Smooth muscle cell (in vitro differentiated cells): ENCODE data around the gene RPN1. TPM values are rescaled to one million over a fixed set of nuclear protein-coding genes. Genes with fewer than 3 reads are reported as not detected.

Experiments
- DNase-seq: peaks from one replicate; lab custom pipeline; 2025; ENCODE audit not compliant: unreplicated experiment; lab: John Stamatoyannopoulos, UW
- H2AFZ ChIP-seq: fragments of 200-600 bp; sonication (generic); 2 replicates; pipeline ENCODE4 v1.6.0; 2016; ENCODE audit warnings: antibody characterized with exemption, low read depth, mild to moderate bottlenecking
- H3F3A ChIP-seq: fragments of 200-600 bp; sonication (generic); 2 replicates; pipeline ENCODE4 v1.6.0; 2017; ENCODE audit warnings: antibody characterized with exemption, low read depth
- H3K27ac ChIP-seq: fragments of 200-600 bp; sonication (generic); 2 replicates; pipeline ENCODE4 v1.5.1; 2016; ENCODE audit warnings: low read depth, mild to moderate bottlenecking
- H3K27me3 ChIP-seq: fragments of 200-600 bp; sonication (generic); 2 replicates; pipeline ENCODE4 v1.6.1; 2016; ENCODE audit warnings: low read depth, mild to moderate bottlenecking
- H3K36me3 ChIP-seq: fragments of 200-600 bp; sonication (generic); 2 replicates; pipeline ENCODE4 v1.5.1; 2016; ENCODE audit warnings: low read depth
- H3K4me1 ChIP-seq: fragments of 200-600 bp; sonication (generic); 2 replicates; pipeline ENCODE4 v1.5.1; 2016; ENCODE audit warnings: low read depth
- H3K4me2 ChIP-seq: fragments of 200-600 bp; sonication (generic); 2 replicates; pipeline ENCODE4 v1.6.0; 2016; ENCODE audit warnings: mild to moderate bottlenecking
- H3K4me3 ChIP-seq: fragments of 200-600 bp; sonication (generic); 2 replicates; pipeline ENCODE4 v1.5.1; 2016; ENCODE audit warnings: mild to moderate bottlenecking
- H3K79me2 ChIP-seq: fragments of 200-600 bp; sonication (generic); 2 replicates; pipeline ENCODE4 v1.6.0; 2016; ENCODE audit warnings: low read depth, mild to moderate bottlenecking
- H3K9ac ChIP-seq: fragments of 200-600 bp; sonication (generic); 2 replicates; pipeline ENCODE4 v1.6.0; 2016; ENCODE audit warnings: low read depth
- H3K9me3 ChIP-seq: fragments of 200-600 bp; sonication (generic); replicated peaks from 2 replicates; pipeline ENCODE4 v1.5.1; 2016; ENCODE audit warnings: low read depth
- H4K20me1 ChIP-seq: fragments of 200-600 bp; sonication (generic); 2 replicates; pipeline ENCODE4 v1.6.0; 2016; ENCODE audit warnings: low read depth
- CTCF ChIP-seq: fragments of 200-600 bp; sonication (generic); IDR thresholded peaks from 2 replicates; pipeline ENCODE4 v1.5.1; 2017; ENCODE audit warnings: borderline replicate concordance, mild to moderate bottlenecking, antibody characterized with exemption; ENCODE audit not compliant: insufficient read depth, poor library complexity, severe bottlenecking
- WGBS: methylation state at CpG from one replicate; pipeline ENCODE4 v1.1.7; 2016; ENCODE audit warnings: low lambda C conversion rate; 5-methylcytosine and 5-hydroxymethylcytosine counted together
- polyA plus RNA-seq: library from polyadenylated mRNA; unstranded; fragments of >200 nt; fragmentation: Nextera tagmentation; extraction: Ambion mirVana; gene quantifications from 2 replicates; pipeline ENCODE4 v1.2.1, GENCODE V29; 2016
- total RNA-seq: library from RNA; depleted of rRNA; stranded (reverse); fragments of >200 nt; gene quantifications from 2 replicates; pipeline ENCODE4 v1.2.3, GENCODE V29; 2014

The RPN1 gene
- total and polyA plus RNA-seq, 2 experiments from 2014 or later = 420 to 520 TPM

- H3K4me2 ChIP-seq = no peak overlapping the region
- H3K4me3 ChIP-seq = no peak overlapping the region
- WGBS = 98% methylated on average over 5 of the region's 5 CpGs
- TF ChIP-seq CTCF = no peak
- peaks cover 8% of the 10 kb centered on the region for H3F3A ChIP-seq
- peaks cover 95% of the 10 kb centered on the region for H4K20me1 ChIP-seq
- no peak for DNase-seq
- H3K36me3 ChIP-seq = peaks cover 36% of the 10 kb centered on the region
- no peaks in the 10 kb centered on the region for H3K9me3 ChIP-seq
- no peaks in the 10 kb centered on the region for H3K27me3 ChIP-seq
- H3K79me2 ChIP-seq = peaks cover 94% of the 10 kb centered on the region
- H3K9ac ChIP-seq = no peak overlapping the region
- H2AFZ ChIP-seq = no peak overlapping the region
- H3K27ac ChIP-seq = no peak overlapping the region
- no peaks in the 10 kb centered on the region for H3K4me1 ChIP-seq
Observed at GRCh38 chr3:128634075-128634611, 16.5 kb downstream of the RPN1 start.

- Histone ChIP-seq H3K79me2 (peaks cover 90% of the 10 kb centered on the region), H3K4me2 (no peak overlapping the region), H2AFZ (no peak overlapping the region), H3F3A (peaks cover 8% of the 10 kb centered on the region), H3K27ac (no peak overlapping the region), H3K36me3 (peaks cover 38% of the 10 kb centered on the region), H3K9ac (no peak overlapping the region), H3K9me3 (no peaks in the 10 kb centered on the region), H4K20me1 (peaks cover 95% of the 10 kb centered on the region), H3K4me1 (no peaks in the 10 kb centered on the region), H3K27me3 (no peaks in the 10 kb centered on the region), H3K4me3 (no peak overlapping the region)
- 98% methylated on average over 2 of the region's 2 CpGs for WGBS
- no peak for TF ChIP-seq CTCF
- DNase-seq = no peak
Observed at GRCh38 chr3:128632301-128632700, 18.3 kb downstream of the RPN1 start.

- TF ChIP-seq CTCF = no peak
- no peak overlapping the region for H3K4me3 ChIP-seq
- H4K20me1 ChIP-seq = peaks cover 96% of the 10 kb centered on the region
- no peak for DNase-seq
- H3K27me3 ChIP-seq = no peaks in the 10 kb centered on the region
- no peak overlapping the region for H2AFZ ChIP-seq
- H3K4me2 ChIP-seq = no peak overlapping the region
- H3K27ac ChIP-seq = no peak overlapping the region
- H3K36me3 ChIP-seq = peaks cover 28% of the 10 kb centered on the region
- no peaks in the 10 kb centered on the region for H3K9me3 ChIP-seq
- no peak overlapping the region for H3K9ac ChIP-seq
- peaks cover 81% of the 10 kb centered on the region for H3K79me2 ChIP-seq
- H3K4me1 ChIP-seq = no peaks in the 10 kb centered on the region
- peaks cover 8% of the 10 kb centered on the region for H3F3A ChIP-seq
- WGBS = 97% methylated on average over 7 of the region's 7 CpGs
Observed at GRCh38 chr3:128629936-128630335, 20.7 kb downstream of the RPN1 start.

GRCh38 chr3:128625409-128625945, 25.1 kb downstream of the RPN1 start:
- H3K4me3 ChIP-seq = no peak overlapping the region
- H4K20me1 ChIP-seq = peaks cover 98% of the 10 kb centered on the region
- DNase-seq = no peak
- TF ChIP-seq CTCF = no peak
- no peaks in the 10 kb centered on the region for H3K4me1 ChIP-seq
- WGBS = 94% methylated on average over 11 of the region's 11 CpGs
- H3K27ac ChIP-seq = no peak overlapping the region
- H3K4me2 ChIP-seq = no peak overlapping the region
- peaks cover 22% of the 10 kb centered on the region for H3K36me3 ChIP-seq
- H3K27me3 ChIP-seq = no peaks in the 10 kb centered on the region
- H3K79me2 ChIP-seq = peaks cover 51% of the 10 kb centered on the region
- no peak overlapping the region for H2AFZ ChIP-seq
- no peaks in the 10 kb centered on the region for H3K9me3 ChIP-seq
- peaks cover 20% of the 10 kb centered on the region for H3F3A ChIP-seq
- H3K9ac ChIP-seq = no peak overlapping the region
